Lung (tissue), 12 donors: Measurements from ENCODE around the gene CCND3. TPM values are rescaled to one million over a fixed set of nuclear protein-coding genes. Genes with fewer than 3 reads are reported as not detected.

Source experiments
- ATAC-seq: fragments of 200-7000 bp; cut with Tn5 transposase; one replicate; pipeline ENCODE4 v1.9.1; 2020; ENCODE audit warnings: moderate number of reproducible peaks; ENCODE audit not compliant: insufficient read depth, low FRiP score
- DNase-seq, 3 donors: peaks; one replicate each; pipeline ENCODE4 v3.0.0-alpha.2; 2013 to 2017
- H3K27ac ChIP-seq, 2 donors: one replicate each; pipeline ENCODE4 v1.5.1; 2013; ENCODE audit warnings: mild to moderate bottlenecking in 2 of 2, moderate library complexity in 2 of 2, control low read depth in 1 of 2, inconsistent platforms in 1 of 2, low read depth in 1 of 2, low read length in 1 of 2
- H3K27me3 ChIP-seq, 3 donors: one replicate each; pipeline ENCODE4 v1.5.1; 2013; ENCODE audit warnings: low read length in 2 of 3; ENCODE audit not compliant: control insufficient read depth in 3 of 3, insufficient read depth in 3 of 3
- H3K36me3 ChIP-seq, 4 donors: one replicate each; pipeline ENCODE4 v1.5.1; 2013; ENCODE audit warnings: low read length in 4 of 4, mild to moderate bottlenecking in 1 of 4, moderate library complexity in 1 of 4; ENCODE audit not compliant: control insufficient read depth in 4 of 4, insufficient read depth in 4 of 4
- H3K4me1 ChIP-seq, 5 donors: one replicate each; pipeline ENCODE4 v1.5.1; 2013; ENCODE audit warnings: low read length in 5 of 5, mild to moderate bottlenecking in 2 of 5, moderate library complexity in 1 of 5; ENCODE audit not compliant: control insufficient read depth in 5 of 5, insufficient read depth in 5 of 5
- H3K4me3 ChIP-seq: one replicate; pipeline ENCODE4 v1.5.1; 2013; ENCODE audit warnings: mild to moderate bottlenecking, control low read depth, moderate library complexity
- H3K9ac ChIP-seq, 2 donors: one replicate each; pipeline ENCODE4 v1.5.1; 2013; ENCODE audit warnings: low read length in 2 of 2, control low read depth in 1 of 2; ENCODE audit not compliant: insufficient read depth in 1 of 2
- H3K9me3 ChIP-seq, 4 donors: one replicate each; pipeline ENCODE4 v1.5.1; 2013; ENCODE audit warnings: low read length in 3 of 4, mild to moderate bottlenecking in 1 of 4, moderate library complexity in 1 of 4; ENCODE audit not compliant: control insufficient read depth in 4 of 4, insufficient read depth in 3 of 4
- CTCF ChIP-seq: IDR thresholded peaks from 2 replicates; pipeline ENCODE4 v1.5.1; 2012; ENCODE audit warnings: mild to moderate bottlenecking; ENCODE audit errors: control extremely low read depth, extremely low read depth
- WGBS, 2 donors: extraction: QIAGEN DNeasy Blood & Tissue Kit; methylation state at CpG; one replicate each; pipeline ENCODE4 v1.1.7; 2013; 5-methylcytosine and 5-hydroxymethylcytosine counted together
- polyA plus RNA-seq, 2 donors: library from polyadenylated mRNA; stranded (reverse); fragments of 200-250 nt; gene quantifications; one replicate each; pipeline ENCODE4 v1.2.1, GENCODE V29; 2013
- total RNA-seq, 2 donors: library from RNA; depleted of rRNA in 1 of 2; stranded (reverse); fragments of >200 nt in 1 of 2; gene quantifications; one replicate each; pipeline ENCODE4 v1.2.1, GENCODE V29; 2014 to 2021
- donor health status: control.
- donor health status: control.
- donor health status: Bipolar disorder and iron deficiency.
- donor health status: healthy.
- donor health status: DM: yes; HTN: yes; CAD: no.

CCND3 gene
- total and polyA plus RNA-seq, 4 donors: 120 to 221 (median 158) TPM

- no peak for ATAC-seq
- Histone ChIP-seq H3K9ac (no peak overlapping the region), H3K4me1 (peaks cover 0 to 9% (median 0%) of the 10 kb centered on the region in 5 donors), H3K27ac (no peak overlapping the region), H3K9me3 (no peaks in the 10 kb centered on the region), H3K4me3 (no peak overlapping the region), H3K27me3 (no peaks in the 10 kb centered on the region), H3K36me3 (peaks cover 0 to 4% (median 0%) of the 10 kb centered on the region in 4 donors)
- DNase-seq: no peak
- 91 to 94% methylated on average over 6 of the region's 6 CpGs for WGBS, 2 donors
- TF ChIP-seq CTCF: no peak
These were observed 16.6 kb upstream of the CCND3 start for GRCh38 chr6:41958022-41958856.

GRCh38 chr6:41957117-41957516, 15.5 kb upstream of the CCND3 start:
- peaks cover 0 to 9% (median 0%) of the 10 kb centered on the region in 5 donors for H3K4me1 ChIP-seq
- no peak overlapping the region for H3K27ac ChIP-seq
- peaks cover 0 to 4% (median 0%) of the 10 kb centered on the region in 4 donors for H3K36me3 ChIP-seq
- WGBS, 2 donors: 79 to 80% methylated on average over 4 of the region's 4 CpGs
- TF ChIP-seq CTCF: no peak
- no peaks in the 10 kb centered on the region for H3K9me3 ChIP-seq
- no peak for ATAC-seq
- no peak overlapping the region for H3K9ac ChIP-seq
- no peaks in the 10 kb centered on the region for H3K27me3 ChIP-seq
- no peak for DNase-seq
- H3K4me3 ChIP-seq: no peak overlapping the region

GRCh38 chr6:41955412-41955811, 13.8 kb upstream of the CCND3 start:
- WGBS, 2 donors: 83 to 92% methylated on average over 2 of the region's 2 CpGs

More at GRCh38 chr6:41955412-41955811, 13.8 kb upstream of the CCND3 start:
- Histone ChIP-seq H3K36me3 (peaks cover 0 to 2% (median 0%) of the 10 kb centered on the region in 4 donors), H3K27me3 (no peaks in the 10 kb centered on the region), H3K27ac (no peak overlapping the region), H3K9ac (no peak overlapping the region), H3K9me3 (no peaks in the 10 kb centered on the region), H3K4me1 (peaks cover 0 to 3% (median 0%) of the 10 kb centered on the region in 5 donors), H3K4me3 (no peak overlapping the region)
- DNase-seq (no peak), ATAC-seq (no peak)
- TF ChIP-seq CTCF: no peak
